Measurements from ENCODE around the gene SEZ6L2. TPM values are rescaled to one million over a fixed set of nuclear protein-coding genes. Genes with fewer than 3 reads are reported as not detected.
A peak's percentile ranks its signal among the peaks of the same experiment; 100 is the strongest.

Gene SEZ6L2
- total and polyA plus RNA-seq, 2 of the 13 experiments (the other 11 are each of a cell fraction or from before 2014, with no cell fraction given), result 14.9 to 16.9 TPM

DNA sequence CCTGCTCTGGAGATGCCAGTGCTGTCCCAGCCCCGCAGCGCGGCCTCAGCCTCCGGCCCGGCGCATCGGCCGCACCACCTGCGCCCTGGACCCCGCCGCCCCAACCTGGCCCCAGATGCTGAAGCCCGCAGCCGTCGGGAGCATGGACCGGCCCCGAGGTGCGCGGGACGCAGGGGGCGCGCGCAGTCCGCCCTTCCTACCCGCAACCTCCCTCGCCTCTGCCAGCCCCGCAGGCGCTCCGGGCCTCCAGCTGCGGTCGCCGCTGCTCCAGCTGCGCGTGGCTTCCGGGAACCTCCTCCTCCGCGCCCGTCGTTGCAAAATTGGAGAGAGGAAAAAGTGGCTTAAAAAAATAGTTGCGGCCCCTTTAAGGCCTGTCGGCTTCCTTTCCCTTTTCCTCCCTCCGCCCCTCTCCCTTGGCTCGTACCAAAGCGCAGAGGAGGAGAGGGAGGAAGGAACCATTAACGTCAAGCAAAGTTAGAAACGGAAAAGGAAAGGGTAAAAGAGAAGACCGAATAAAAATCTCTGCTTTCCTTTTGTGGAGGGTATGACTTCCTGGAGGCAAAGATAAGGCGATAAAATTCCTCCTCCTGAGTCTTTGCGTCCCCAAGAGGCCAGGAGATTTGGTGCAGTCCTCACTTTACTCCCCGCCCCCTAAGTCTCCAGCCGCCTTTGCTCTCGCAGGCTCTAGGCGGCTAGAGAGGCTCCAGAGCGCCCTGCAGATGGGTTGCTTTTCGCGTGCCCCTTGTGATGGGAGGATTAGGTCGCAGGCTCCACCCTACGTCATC, 36.3 kb downstream of the SEZ6L2 start, which contains the start of gene CDIPT (continued):
- TF ChIP-seq KDM4B (CRISPR knock-in tag; IDR thresholded peaks at IDR 0.05) (peak; percentile 84; the same call in 1 of the 2 replicates), CEBPG (CRISPR knock-in tag; IDR thresholded peaks at IDR 0.05) (peak; percentile 70), JUND (CRISPR knock-in tag; IDR thresholded peaks at IDR 0.05) (0 out of 2 replicates have a peak, but pooled peaks have one; percentile 57), GABPA (IDR thresholded peaks at IDR 0.05; ENCODE audit: low read depth, low read length) (no peak), GABPA (CRISPR knock-in tag; IDR thresholded peaks at IDR 0.05; ENCODE audit: low read depth) (peak; percentile 79), FOXC1 (CRISPR knock-in tag; IDR thresholded peaks at IDR 0.05; ENCODE audit: borderline replicate concordance) (no peak), JARID2 (CRISPR knock-in tag; IDR thresholded peaks at IDR 0.05; ENCODE audit: insufficient replicate concordance) (peak; percentile 94), ZFP82 (CRISPR knock-in tag; IDR thresholded peaks at IDR 0.05; ENCODE audit: borderline replicate concordance) (no peak; the same call in 1 of the 2 replicates), MTF2 (CRISPR knock-in tag; IDR thresholded peaks at IDR 0.05; ENCODE audit: borderline replicate concordance) (no peak), ZNF256 (CRISPR knock-in tag; conservative IDR thresholded peaks at IDR 0.05) (peak; percentile 48), SALL2 (CRISPR knock-in tag; IDR thresholded peaks at IDR 0.05) (0 out of 2 replicates have a peak, but pooled peaks have one; percentile 65), NFATC3 (CRISPR knock-in tag; IDR thresholded peaks at IDR 0.05) (0 out of 2 replicates have a peak, but pooled peaks have one; percentile 16), ZNF382 (CRISPR knock-in tag; IDR thresholded peaks at IDR 0.05; ENCODE audit: borderline replicate concordance) (no peak), TMF1 (CRISPR knock-in tag; IDR thresholded peaks at IDR 0.05; ENCODE audit: low read depth) (peak; percentile 56; the same call in 1 of the 2 replicates), RARG (CRISPR knock-in tag; IDR thresholded peaks at IDR 0.05; ENCODE audit: low read depth) (no peak), NFE2L1 (CRISPR knock-in tag; IDR thresholded peaks at IDR 0.05; ENCODE audit: borderline replicate concordance) (no peak), ZNF44 (CRISPR knock-in tag; IDR thresholded peaks at IDR 0.05) (0 out of 2 replicates have a peak, but pooled peaks have one; percentile 25), ZNF431 (CRISPR knock-in tag; IDR thresholded peaks at IDR 0.05; ENCODE audit: borderline replicate concordance, low read depth) (0 out of 2 replicates have a peak, but pooled peaks have one; percentile 38)
- TF ChIP-seq, protein P1, sequence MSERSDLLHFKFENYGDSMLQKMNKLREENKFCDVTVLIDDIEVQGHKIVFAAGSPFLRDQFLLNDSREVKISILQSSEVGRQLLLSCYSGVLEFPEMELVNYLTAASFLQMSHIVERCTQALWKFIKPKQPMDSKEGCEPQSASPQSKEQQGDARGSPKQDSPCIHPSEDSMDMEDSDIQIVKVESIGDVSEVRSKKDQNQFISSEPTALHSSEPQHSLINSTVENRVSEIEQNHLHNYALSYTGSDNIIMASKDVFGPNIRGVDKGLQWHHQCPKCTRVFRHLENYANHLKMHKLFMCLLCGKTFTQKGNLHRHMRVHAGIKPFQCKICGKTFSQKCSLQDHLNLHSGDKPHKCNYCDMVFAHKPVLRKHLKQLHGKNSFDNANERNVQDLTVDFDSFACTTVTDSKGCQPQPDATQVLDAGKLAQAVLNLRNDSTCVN (CRISPR knock-in tag; IDR thresholded peaks at IDR 0.05; ENCODE audit: borderline replicate concordance), result peak; percentile 84
- TF ChIP-seq, protein P2, sequence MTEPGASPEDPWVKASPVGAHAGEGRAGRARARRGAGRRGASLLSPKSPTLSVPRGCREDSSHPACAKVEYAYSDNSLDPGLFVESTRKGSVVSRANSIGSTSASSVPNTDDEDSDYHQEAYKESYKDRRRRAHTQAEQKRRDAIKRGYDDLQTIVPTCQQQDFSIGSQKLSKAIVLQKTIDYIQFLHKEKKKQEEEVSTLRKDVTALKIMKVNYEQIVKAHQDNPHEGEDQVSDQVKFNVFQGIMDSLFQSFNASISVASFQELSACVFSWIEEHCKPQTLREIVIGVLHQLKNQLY (CRISPR knock-in tag; IDR thresholded peaks at IDR 0.05), result peak; percentile 45; the same call in 1 of the 2 replicates
- TF ChIP-seq, protein P3, sequence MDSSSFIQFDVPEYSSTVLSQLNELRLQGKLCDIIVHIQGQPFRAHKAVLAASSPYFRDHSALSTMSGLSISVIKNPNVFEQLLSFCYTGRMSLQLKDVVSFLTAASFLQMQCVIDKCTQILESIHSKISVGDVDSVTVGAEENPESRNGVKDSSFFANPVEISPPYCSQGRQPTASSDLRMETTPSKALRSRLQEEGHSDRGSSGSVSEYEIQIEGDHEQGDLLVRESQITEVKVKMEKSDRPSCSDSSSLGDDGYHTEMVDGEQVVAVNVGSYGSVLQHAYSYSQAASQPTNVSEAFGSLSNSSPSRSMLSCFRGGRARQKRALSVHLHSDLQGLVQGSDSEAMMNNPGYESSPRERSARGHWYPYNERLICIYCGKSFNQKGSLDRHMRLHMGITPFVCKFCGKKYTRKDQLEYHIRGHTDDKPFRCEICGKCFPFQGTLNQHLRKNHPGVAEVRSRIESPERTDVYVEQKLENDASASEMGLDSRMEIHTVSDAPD (CRISPR knock-in tag; IDR thresholded peaks at IDR 0.05), result no peak
- TF ChIP-seq, protein P4, sequence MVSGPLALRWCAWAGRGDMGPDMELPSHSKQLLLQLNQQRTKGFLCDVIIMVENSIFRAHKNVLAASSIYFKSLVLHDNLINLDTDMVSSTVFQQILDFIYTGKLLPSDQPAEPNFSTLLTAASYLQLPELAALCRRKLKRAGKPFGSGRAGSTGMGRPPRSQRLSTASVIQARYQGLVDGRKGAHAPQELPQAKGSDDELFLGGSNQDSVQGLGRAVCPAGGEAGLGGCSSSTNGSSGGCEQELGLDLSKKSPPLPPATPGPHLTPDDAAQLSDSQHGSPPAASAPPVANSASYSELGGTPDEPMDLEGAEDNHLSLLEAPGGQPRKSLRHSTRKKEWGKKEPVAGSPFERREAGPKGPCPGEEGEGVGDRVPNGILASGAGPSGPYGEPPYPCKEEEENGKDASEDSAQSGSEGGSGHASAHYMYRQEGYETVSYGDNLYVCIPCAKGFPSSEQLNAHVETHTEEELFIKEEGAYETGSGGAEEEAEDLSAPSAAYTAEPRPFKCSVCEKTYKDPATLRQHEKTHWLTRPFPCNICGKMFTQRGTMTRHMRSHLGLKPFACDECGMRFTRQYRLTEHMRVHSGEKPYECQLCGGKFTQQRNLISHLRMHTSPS (CRISPR knock-in tag; IDR thresholded peaks at IDR 0.05; ENCODE audit: low read depth), result no peak
- TF ChIP-seq, protein P5, sequence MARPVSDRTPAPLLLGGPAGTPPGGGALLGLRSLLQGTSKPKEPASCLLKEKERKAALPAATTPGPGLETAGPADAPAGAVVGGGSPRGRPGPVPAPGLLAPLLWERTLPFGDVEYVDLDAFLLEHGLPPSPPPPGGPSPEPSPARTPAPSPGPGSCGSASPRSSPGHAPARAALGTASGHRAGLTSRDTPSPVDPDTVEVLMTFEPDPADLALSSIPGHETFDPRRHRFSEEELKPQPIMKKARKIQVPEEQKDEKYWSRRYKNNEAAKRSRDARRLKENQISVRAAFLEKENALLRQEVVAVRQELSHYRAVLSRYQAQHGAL (CRISPR knock-in tag; IDR thresholded peaks at IDR 0.05; ENCODE audit: not compliant biosample characterization), result no peak

Measured in HepG2 (cell line).